OCI-LY1 (cell line): Measurements from ENCODE around the gene SOCS4.

Experiments
- H2AFZ ChIP-seq: fragments of 200-600 bp; sonication (generic), shearing (Covaris generic); 2 replicates; pipeline ENCODE4 v1.6.0; 2014; ENCODE audit warnings: antibody characterized with exemption, mild to moderate bottlenecking, low read length
- H3F3A ChIP-seq: fragments of 200-600 bp; sonication (generic), shearing (Covaris generic); 2 replicates; pipeline ENCODE4 v1.6.0; 2014; ENCODE audit warnings: mild to moderate bottlenecking, antibody characterized with exemption, low read length, moderate library complexity; ENCODE audit not compliant: insufficient read depth
- H3K27ac ChIP-seq: fragments of 200-600 bp; sonication (generic); 2 replicates; pipeline ENCODE4 v1.5.1; 2014; ENCODE audit warnings: low read length, mixed run types, mild to moderate bottlenecking, low read depth; ENCODE audit not compliant: poor library complexity, severe bottlenecking
- H3K27me3 ChIP-seq: fragments of 200-600 bp; sonication (generic); 2 replicates; pipeline ENCODE4 v1.6.0; 2014; ENCODE audit warnings: antibody characterized with exemption, mild to moderate bottlenecking, low read length, moderate library complexity; ENCODE audit not compliant: insufficient read depth
- H3K36me3 ChIP-seq: fragments of 200-600 bp; sonication (generic); 2 replicates; pipeline ENCODE4 v1.6.1; 2014; ENCODE audit warnings: mild to moderate bottlenecking, antibody characterized with exemption, low read length, moderate library complexity, mixed read lengths; ENCODE audit not compliant: insufficient read depth
- H3K4me1 ChIP-seq: fragments of 200-600 bp; sonication (generic); 2 replicates; pipeline ENCODE4 v1.5.1; 2014; ENCODE audit warnings: mild to moderate bottlenecking, low read length, moderate library complexity; ENCODE audit not compliant: insufficient read depth, severe bottlenecking
- H3K4me2 ChIP-seq: fragments of 200-600 bp; sonication (generic), shearing (Covaris generic); 2 replicates; pipeline ENCODE4 v1.6.1; 2014; ENCODE audit warnings: low read length
- H3K4me3 ChIP-seq: fragments of 200-600 bp; sonication (generic); 2 replicates; pipeline ENCODE4 v1.5.1; 2014; ENCODE audit warnings: low read length, low read depth, mild to moderate bottlenecking, mixed read lengths; ENCODE audit not compliant: poor library complexity, severe bottlenecking
- H3K79me2 ChIP-seq: fragments of 200-600 bp; shearing (Covaris generic); 2 replicates; pipeline ENCODE4 v1.6.1; 2016; ENCODE audit warnings: mixed run types, low read length, mixed read lengths; ENCODE audit not compliant: insufficient read depth
- H3K9ac ChIP-seq: fragments of 200-600 bp; sonication (generic), shearing (Covaris generic); 2 replicates; pipeline ENCODE4 v1.6.1; 2014; ENCODE audit warnings: mild to moderate bottlenecking, low read length, mixed read lengths
- H3K9me2 ChIP-seq: fragments of 200-600 bp; sonication (generic), shearing (Covaris generic); 2 replicates; pipeline ENCODE4 v1.6.1; 2014; ENCODE audit warnings: low read depth, mild to moderate bottlenecking, low read length, mixed read lengths
- H3K9me3 ChIP-seq: fragments of 200-600 bp; shearing (Covaris generic); 2 replicates; pipeline ENCODE4 v1.6.1; 2014; ENCODE audit warnings: low read length, mixed read lengths
- H4K20me1 ChIP-seq: fragments of 200-600 bp; sonication (generic), shearing (Covaris generic); 2 replicates; pipeline ENCODE4 v1.6.0; 2016; ENCODE audit warnings: mild to moderate bottlenecking, low read length; ENCODE audit not compliant: insufficient read depth
- CTCF ChIP-seq: fragments of 200-600 bp; sonication (generic), shearing (Covaris generic); IDR thresholded peaks from 2 replicates; pipeline ENCODE4 v1.5.1; 2017; ENCODE audit warnings: mild to moderate bottlenecking, antibody characterized with exemption, low read length, moderate library complexity, mixed read lengths
- EZH2 ChIP-seq: fragments of 200-600 bp; sonication (generic), shearing (Covaris generic); IDR thresholded peaks from 2 replicates; pipeline ENCODE4 v1.8.0; 2017; ENCODE audit warnings: borderline replicate concordance, mixed run types, mild to moderate bottlenecking, antibody characterized with exemption, low read length, moderate library complexity, mixed read lengths

The SOCS4 gene

GRCh38 chr14:55026441-55026792 is 619 bp upstream of the SOCS4 start:
- Histone ChIP-seq H3K4me1 (peaks cover 49% of the 10 kb centered on the region), H3K9ac (peak overlapping the region; percentile 95), H3K79me2 (peaks cover 67% of the 10 kb centered on the region), H3K27ac (peak overlapping the region; percentile 45), H3K9me3 (no peaks in the 10 kb centered on the region), H3K4me2 (peak overlapping the region; percentile 93), H4K20me1 (no peaks in the 10 kb centered on the region), H3K4me3 (peak overlapping the region; percentile 92), H3K9me2 (no peaks in the 10 kb centered on the region), H3F3A (no peaks in the 10 kb centered on the region), H3K27me3 (no peaks in the 10 kb centered on the region), H2AFZ (no peak overlapping the region), H3K36me3 (peaks cover 28% of the 10 kb centered on the region; the same call in 1 of the 2 replicates)
- TF ChIP-seq EZH2 (no peak), CTCF (no peak)

GRCh38 chr14:55028066-55028465 is 1.0 kb downstream of the SOCS4 start:
- H3K9ac ChIP-seq, result peak overlapping the region; percentile 95
- peaks cover 32% of the 10 kb centered on the region; the same call in 1 of the 2 replicates for H3K36me3 ChIP-seq
- H3K4me2 ChIP-seq, result peak overlapping the region; percentile 75
- H3K27me3 ChIP-seq, result no peaks in the 10 kb centered on the region
- peaks cover 81% of the 10 kb centered on the region for H3K79me2 ChIP-seq
- no peaks in the 10 kb centered on the region for H4K20me1 ChIP-seq
- no peak overlapping the region for H3K27ac ChIP-seq
- H3K9me3 ChIP-seq, result no peaks in the 10 kb centered on the region
- H2AFZ ChIP-seq, result no peak overlapping the region
- peaks cover 49% of the 10 kb centered on the region for H3K4me1 ChIP-seq
- TF ChIP-seq EZH2 (no peak), CTCF (no peak)
- no peaks in the 10 kb centered on the region for H3F3A ChIP-seq
- H3K4me3 ChIP-seq, result peak overlapping the region; percentile 92
- H3K9me2 ChIP-seq, result no peaks in the 10 kb centered on the region

GRCh38 chr14:55028476-55028875 is 1.4 kb downstream of the SOCS4 start:
- Histone ChIP-seq H3K79me2 (peaks cover 85% of the 10 kb centered on the region), H3K27ac (no peak overlapping the region), H3K9me2 (no peaks in the 10 kb centered on the region), H2AFZ (no peak overlapping the region), H3K27me3 (no peaks in the 10 kb centered on the region), H3K9ac (peak overlapping the region; percentile 95), H3K9me3 (no peaks in the 10 kb centered on the region), H3K4me1 (peaks cover 47% of the 10 kb centered on the region), H3K36me3 (peaks cover 30% of the 10 kb centered on the region), H3K4me2 (peak overlapping the region; percentile 75), H3F3A (no peaks in the 10 kb centered on the region), H3K4me3 (peak overlapping the region; percentile 92), H4K20me1 (no peaks in the 10 kb centered on the region)
- TF ChIP-seq CTCF (no peak), EZH2 (no peak)
